ENCODE measurements around the gene SNCAIP.

DNA sequence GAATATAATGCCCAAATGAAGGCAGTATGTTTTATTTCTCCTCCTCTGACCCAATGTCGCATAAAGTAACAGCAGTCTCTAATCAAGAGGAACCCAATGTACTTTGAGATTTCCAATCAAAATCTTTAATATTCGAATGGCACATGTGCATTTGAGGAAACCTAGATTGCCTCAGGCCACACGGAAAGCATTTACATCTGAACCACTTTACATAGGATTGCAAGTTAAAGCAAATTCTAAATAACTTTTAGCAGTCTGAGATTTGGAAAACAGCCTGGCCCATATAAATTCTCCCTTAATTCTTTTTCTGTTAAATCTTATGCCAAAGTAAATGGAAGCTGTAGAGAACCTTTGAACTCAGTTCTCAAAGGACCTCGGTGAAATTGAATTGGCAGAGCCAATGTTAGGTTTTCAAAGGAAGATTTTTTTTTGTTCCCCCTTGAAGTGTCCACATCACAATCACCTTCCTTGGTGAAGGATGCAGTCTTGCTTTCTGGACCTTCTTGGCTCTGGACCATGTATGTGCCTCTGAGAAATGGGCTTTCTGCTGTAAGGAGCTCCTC lies 57.3 kb downstream of the SNCAIP start:
- TF ChIP-seq, protein P1, sequence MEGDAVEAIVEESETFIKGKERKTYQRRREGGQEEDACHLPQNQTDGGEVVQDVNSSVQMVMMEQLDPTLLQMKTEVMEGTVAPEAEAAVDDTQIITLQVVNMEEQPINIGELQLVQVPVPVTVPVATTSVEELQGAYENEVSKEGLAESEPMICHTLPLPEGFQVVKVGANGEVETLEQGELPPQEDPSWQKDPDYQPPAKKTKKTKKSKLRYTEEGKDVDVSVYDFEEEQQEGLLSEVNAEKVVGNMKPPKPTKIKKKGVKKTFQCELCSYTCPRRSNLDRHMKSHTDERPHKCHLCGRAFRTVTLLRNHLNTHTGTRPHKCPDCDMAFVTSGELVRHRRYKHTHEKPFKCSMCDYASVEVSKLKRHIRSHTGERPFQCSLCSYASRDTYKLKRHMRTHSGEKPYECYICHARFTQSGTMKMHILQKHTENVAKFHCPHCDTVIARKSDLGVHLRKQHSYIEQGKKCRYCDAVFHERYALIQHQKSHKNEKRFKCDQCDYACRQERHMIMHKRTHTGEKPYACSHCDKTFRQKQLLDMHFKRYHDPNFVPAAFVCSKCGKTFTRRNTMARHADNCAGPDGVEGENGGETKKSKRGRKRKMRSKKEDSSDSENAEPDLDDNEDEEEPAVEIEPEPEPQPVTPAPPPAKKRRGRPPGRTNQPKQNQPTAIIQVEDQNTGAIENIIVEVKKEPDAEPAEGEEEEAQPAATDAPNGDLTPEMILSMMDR (IDR thresholded peaks at IDR 0.05) = no peak
- TF ChIP-seq POLR2A (IDR thresholded peaks at IDR 0.05) = no peak

All from adrenal gland (tissue), 5 donors.